HepG2 (cell line): ENCODE results near the gene VEZF1. TPM values are rescaled to one million over a fixed set of nuclear protein-coding genes. Genes with fewer than 3 reads are reported as not detected.

Experiments
- KDM4B ChIP-seq: sonication (generic); formaldehyde crosslinking; IDR thresholded peaks from 2 replicates; pipeline ENCODE4 v1.4.0; 2020; ENCODE audit warnings: missing genetic modification reagents
- MBNL3 ChIP-seq: fragments of 250-450 bp; sonication (Bioruptor Pico); conservative IDR thresholded peaks from 2 replicates; pipeline ENCODE4 v1.8.0; 2022; ENCODE audit warnings: mild to moderate bottlenecking, inconsistent platforms
- MIER3 ChIP-seq: IDR thresholded peaks from 2 replicates; pipeline ENCODE4 v1.6.1; 2016; ENCODE audit warnings: missing compliant biosample characterization, borderline replicate concordance
- MTF1 ChIP-seq: sonication (generic); formaldehyde crosslinking; IDR thresholded peaks from 2 replicates; pipeline ENCODE4 v1.5.0; 2020; ENCODE audit warnings: missing genetic modification reagents
- NCOR1 ChIP-seq: fragments of 200-600 bp; sonication (generic); IDR thresholded peaks from 2 replicates; pipeline ENCODE4 v1.7.0; 2017; ENCODE audit warnings: antibody characterized with exemption, low read length, borderline replicate concordance
- NFE2L2 ChIP-seq: fragments of 150-350 bp; IDR thresholded peaks from 2 replicates; pipeline ENCODE4 v1.6.1; 2014; ENCODE audit warnings: low read length
- NR3C1 ChIP-seq: sonication (generic); formaldehyde crosslinking; IDR thresholded peaks from 2 replicates; pipeline ENCODE4 v1.4.0; 2020; ENCODE audit warnings: missing genetic modification reagents
- STAG1 ChIP-seq: sonication (generic); formaldehyde crosslinking; IDR thresholded peaks from 2 replicates; pipeline ENCODE4 v1.4.0; 2020; ENCODE audit warnings: missing genetic modification reagents
- TMF1 ChIP-seq: sonication (generic); formaldehyde crosslinking; IDR thresholded peaks from 2 replicates; pipeline ENCODE4 v1.8.1; 2022; ENCODE audit warnings: low read depth, missing genetic modification reagents
- U2AF1 ChIP-seq: fragments of 200-400 bp; formaldehyde crosslinking; optimal IDR thresholded peaks from 2 replicates; pipeline ENCODE3; 2017; ENCODE audit warnings: mild to moderate bottlenecking, low read depth, low read length
- ZBTB42 ChIP-seq: sonication (generic); formaldehyde crosslinking; IDR thresholded peaks from 2 replicates; pipeline ENCODE4 v1.5.0; 2020; ENCODE audit warnings: mild to moderate bottlenecking, missing genetic modification reagents
- ZIK1 ChIP-seq: sonication (generic); formaldehyde crosslinking; IDR thresholded peaks from 2 replicates; pipeline ENCODE4 v1.5.0; 2020; ENCODE audit warnings: mild to moderate bottlenecking, low read depth, missing genetic modification reagents, borderline replicate concordance
- ZNF317 ChIP-seq: sonication (generic); formaldehyde crosslinking; IDR thresholded peaks from 2 replicates; pipeline ENCODE4 v1.5.0; 2020; ENCODE audit warnings: mild to moderate bottlenecking, missing genetic modification reagents
- ZNF549 ChIP-seq: sonication (generic); formaldehyde crosslinking; IDR thresholded peaks from 2 replicates; pipeline ENCODE4 v1.5.0; 2020; ENCODE audit warnings: missing genetic modification reagents
- ZNF841 ChIP-seq: sonication (generic); formaldehyde crosslinking; IDR thresholded peaks from 2 replicates; pipeline ENCODE4 v1.8.1; 2023; ENCODE audit warnings: missing genetic modification reagents, borderline replicate concordance
- ZSCAN5A ChIP-seq: sonication (generic); formaldehyde crosslinking; IDR thresholded peaks from 2 replicates; pipeline ENCODE4 v1.8.0; 2022; ENCODE audit warnings: mild to moderate bottlenecking, missing genetic modification reagents, borderline replicate concordance
- polyA plus RNA-seq, 8 experiments: library from polyadenylated mRNA; depleted of rRNA in 3 of 8; stranded (reverse) in 7 of 8; unstranded in 1 of 8; fragments of >200 nt; fragmentation: Illumina TruSeq in 4 of 8; extraction: Trizol in 4 of 8; gene quantifications; 2 replicates each; pipeline versions ENCODE4 v1.2.1 to v1.2.3, GENCODE V29; 2011 to 2016; ENCODE audit warnings: low read depth in 4 of 8, missing spikeins in 1 of 8, mixed read lengths in 1 of 8; ENCODE audit not compliant: insufficient read depth in 1 of 8
- total RNA-seq, 5 experiments: library from RNA; depleted of rRNA; stranded (reverse); fragments of >200 nt; fragmentation: Illumina TruSeq; extraction: Trizol; gene quantifications; 2 replicates each; pipeline ENCODE4 v1.2.3, GENCODE V29; 2016; ENCODE audit warnings: low read depth in 1 of 5
- TF ChIP-seq, protein P1 (sequence below): sonication (generic); formaldehyde crosslinking; IDR thresholded peaks from one replicate; pipeline ENCODE4 v1.5.1; 2020; ENCODE audit warnings: mild to moderate bottlenecking, missing genetic modification reagents; ENCODE audit errors: not compliant biosample characterization
- TF ChIP-seq, protein P2 (sequence below): IDR thresholded peaks from 2 replicates; pipeline ENCODE4 v1.6.1; 2016
- TF ChIP-seq, protein P3 (sequence below): sonication (generic); formaldehyde crosslinking; IDR thresholded peaks from 2 replicates; pipeline ENCODE4 v1.5.0; 2020; ENCODE audit warnings: missing genetic modification reagents

The VEZF1 gene
- total and polyA plus RNA-seq, 2 of the 13 experiments (the other 11 are each of a cell fraction or from before 2014, with no cell fraction given) = 45.9 to 49.7 TPM

- TF ChIP-seq, protein P1, sequence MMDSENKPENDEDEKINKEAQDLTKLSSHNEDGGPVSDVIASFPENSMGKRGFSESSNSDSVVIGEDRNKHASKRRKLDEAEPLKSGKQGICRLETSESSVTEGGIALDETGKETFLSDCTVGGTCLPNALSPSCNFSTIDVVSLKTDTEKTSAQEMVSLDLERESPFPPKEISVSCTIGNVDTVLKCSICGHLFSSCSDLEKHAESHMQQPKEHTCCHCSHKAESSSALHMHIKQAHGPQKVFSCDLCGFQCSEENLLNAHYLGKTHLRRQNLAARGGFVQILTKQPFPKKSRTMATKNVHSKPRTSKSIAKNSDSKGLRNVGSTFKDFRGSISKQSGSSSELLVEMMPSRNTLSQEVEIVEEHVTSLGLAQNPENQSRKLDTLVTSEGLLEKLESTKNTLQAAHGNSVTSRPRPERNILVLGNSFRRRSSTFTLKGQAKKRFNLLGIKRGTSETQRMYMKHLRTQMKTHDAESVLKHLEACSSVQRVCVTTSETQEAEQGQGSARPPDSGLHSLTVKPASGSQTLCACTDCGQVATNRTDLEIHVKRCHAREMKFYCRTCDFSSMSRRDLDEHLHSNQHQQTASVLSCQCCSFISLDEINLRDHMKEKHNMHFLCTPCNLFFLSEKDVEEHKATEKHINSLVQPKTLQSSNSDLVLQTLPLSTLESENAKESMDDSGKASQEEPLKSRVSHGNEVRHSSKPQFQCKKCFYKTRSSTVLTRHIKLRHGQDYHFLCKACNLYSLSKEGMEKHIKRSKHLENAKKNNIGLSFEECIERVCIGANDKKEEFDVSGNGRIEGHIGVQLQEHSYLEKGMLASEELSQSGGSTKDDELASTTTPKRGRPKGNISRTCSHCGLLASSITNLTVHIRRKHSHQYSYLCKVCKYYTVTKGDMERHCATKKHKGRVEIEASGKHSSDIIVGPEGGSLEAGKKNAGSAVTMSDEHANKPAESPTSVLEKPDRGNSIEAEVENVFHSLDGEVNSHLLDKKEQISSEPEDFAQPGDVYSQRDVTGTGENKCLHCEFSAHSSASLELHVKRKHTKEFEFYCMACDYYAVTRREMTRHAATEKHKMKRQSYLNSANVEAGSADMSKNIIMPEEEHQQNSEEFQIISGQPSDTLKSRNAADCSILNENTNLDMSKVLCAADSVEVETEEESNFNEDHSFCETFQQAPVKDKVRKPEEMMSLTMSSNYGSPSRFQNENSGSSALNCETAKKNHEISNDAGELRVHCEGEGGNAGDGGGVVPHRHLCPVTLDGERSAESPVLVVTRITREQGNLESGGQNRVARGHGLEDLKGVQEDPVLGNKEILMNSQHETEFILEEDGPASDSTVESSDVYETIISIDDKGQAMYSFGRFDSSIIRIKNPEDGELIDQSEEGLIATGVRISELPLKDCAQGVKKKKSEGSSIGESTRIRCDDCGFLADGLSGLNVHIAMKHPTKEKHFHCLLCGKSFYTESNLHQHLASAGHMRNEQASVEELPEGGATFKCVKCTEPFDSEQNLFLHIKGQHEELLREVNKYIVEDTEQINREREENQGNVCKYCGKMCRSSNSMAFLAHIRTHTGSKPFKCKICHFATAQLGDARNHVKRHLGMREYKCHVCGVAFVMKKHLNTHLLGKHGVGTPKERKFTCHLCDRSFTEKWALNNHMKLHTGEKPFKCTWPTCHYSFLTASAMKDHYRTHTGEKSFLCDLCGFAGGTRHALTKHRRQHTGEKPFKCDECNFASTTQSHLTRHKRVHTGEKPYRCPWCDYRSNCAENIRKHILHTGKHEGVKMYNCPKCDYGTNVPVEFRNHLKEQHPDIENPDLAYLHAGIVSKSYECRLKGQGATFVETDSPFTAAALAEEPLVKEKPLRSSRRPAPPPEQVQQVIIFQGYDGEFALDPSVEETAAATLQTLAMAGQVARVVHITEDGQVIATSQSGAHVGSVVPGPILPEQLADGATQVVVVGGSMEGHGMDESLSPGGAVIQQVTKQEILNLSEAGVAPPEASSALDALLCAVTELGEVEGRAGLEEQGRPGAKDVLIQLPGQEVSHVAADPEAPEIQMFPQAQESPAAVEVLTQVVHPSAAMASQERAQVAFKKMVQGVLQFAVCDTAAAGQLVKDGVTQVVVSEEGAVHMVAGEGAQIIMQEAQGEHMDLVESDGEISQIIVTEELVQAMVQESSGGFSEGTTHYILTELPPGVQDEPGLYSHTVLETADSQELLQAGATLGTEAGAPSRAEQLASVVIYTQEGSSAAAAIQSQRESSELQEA = peak; percentile 91
- peak; percentile 84 for TF ChIP-seq ZBTB42 (CRISPR knock-in tag)
- TF ChIP-seq NR3C1 (CRISPR knock-in tag) = no peak
- peak; percentile 89 for TF ChIP-seq MTF1
- TF ChIP-seq NFE2L2 = no peak
- TF ChIP-seq U2AF1 = no peak
- no peak for TF ChIP-seq STAG1
- TF ChIP-seq TMF1 (CRISPR knock-in tag) = peak; percentile 88
- TF ChIP-seq ZIK1 = peak; percentile 92
- TF ChIP-seq MBNL3 (CRISPR knock-in tag) = no peak
- TF ChIP-seq, protein P2, sequence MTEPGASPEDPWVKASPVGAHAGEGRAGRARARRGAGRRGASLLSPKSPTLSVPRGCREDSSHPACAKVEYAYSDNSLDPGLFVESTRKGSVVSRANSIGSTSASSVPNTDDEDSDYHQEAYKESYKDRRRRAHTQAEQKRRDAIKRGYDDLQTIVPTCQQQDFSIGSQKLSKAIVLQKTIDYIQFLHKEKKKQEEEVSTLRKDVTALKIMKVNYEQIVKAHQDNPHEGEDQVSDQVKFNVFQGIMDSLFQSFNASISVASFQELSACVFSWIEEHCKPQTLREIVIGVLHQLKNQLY (CRISPR knock-in tag) = peak; percentile 43
- TF ChIP-seq ZNF317 (CRISPR knock-in tag) = peak; percentile 78
- peak; percentile 65; the same call in 1 of the 2 replicates for TF ChIP-seq ZSCAN5A
- no peak for TF ChIP-seq ZNF549 (CRISPR knock-in tag)
- TF ChIP-seq NCOR1 = peak; percentile 65; the same call in 1 of the 2 replicates
- peak; percentile 36 for TF ChIP-seq KDM4B (CRISPR knock-in tag)
- peak; percentile 80; the same call in 1 of the 2 replicates for TF ChIP-seq ZNF841
- TF ChIP-seq MIER3 (CRISPR knock-in tag) = peak; percentile 84
- TF ChIP-seq, protein P3, sequence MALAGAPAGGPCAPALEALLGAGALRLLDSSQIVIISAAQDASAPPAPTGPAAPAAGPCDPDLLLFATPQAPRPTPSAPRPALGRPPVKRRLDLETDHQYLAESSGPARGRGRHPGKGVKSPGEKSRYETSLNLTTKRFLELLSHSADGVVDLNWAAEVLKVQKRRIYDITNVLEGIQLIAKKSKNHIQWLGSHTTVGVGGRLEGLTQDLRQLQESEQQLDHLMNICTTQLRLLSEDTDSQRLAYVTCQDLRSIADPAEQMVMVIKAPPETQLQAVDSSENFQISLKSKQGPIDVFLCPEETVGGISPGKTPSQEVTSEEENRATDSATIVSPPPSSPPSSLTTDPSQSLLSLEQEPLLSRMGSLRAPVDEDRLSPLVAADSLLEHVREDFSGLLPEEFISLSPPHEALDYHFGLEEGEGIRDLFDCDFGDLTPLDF (CRISPR knock-in tag) = peak; percentile 100
Observed at GRCh38 chr17:58006924-58007780, 19.1 kb upstream of the VEZF1 start, which contains the start of gene SRSF1 (continued).
